Measurements from ENCODE around the gene NIPA2. TPM values are rescaled to one million over a fixed set of nuclear protein-coding genes. Genes with fewer than 3 reads are reported as not detected.
A peak's percentile ranks its signal among the peaks of the same experiment; 100 is the strongest.

Gene NIPA2
- total RNA-seq, 2 experiments from 2014 or later = 96.1 to 112 TPM

DNA sequence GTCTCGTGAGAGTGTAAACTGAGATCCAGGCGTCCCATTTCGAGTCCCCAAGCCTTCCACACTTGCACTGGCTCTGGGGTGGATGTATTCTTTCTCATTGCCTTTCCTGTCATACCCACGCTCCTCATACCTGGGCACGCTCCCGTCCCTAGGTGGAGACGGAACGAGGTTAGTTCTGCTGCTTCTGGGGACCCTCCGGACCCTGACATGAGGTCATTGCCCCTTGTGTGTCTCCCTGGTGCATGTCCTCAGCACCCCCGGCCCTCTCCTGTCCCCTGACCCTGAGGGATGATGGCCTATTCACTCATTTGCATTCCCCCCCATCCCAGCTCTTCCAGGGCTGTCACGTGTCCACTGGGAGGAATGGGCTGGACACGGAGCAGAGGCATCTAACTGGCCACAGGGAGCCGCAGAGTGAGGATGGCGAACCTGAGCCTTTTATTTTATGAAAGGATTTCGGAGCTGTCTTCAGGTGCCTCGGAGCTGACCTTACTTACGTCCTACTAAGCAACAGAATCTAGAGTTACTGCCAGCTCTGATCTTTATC is 43.8 kb upstream of the NIPA2 start:
- H3K36me3 ChIP-seq (ENCODE audit: insufficient read depth, low read length) = peaks cover 57% of the 10 kb centered on the region
- peak overlapping the region; percentile 97 for H3K27ac ChIP-seq (ENCODE audit: low read depth, low read length, poor library complexity, severe bottlenecking)
- POLR2A ChIA-PET = interaction anchor here (1.3 to 4.7 kb wide), 2 partner anchors 9 to 45 kb away, joined by 4 to 25 read pairs; no protein-coding TSS in a partner anchor
- CTCF ChIA-PET (ENCODE audit: unreplicated experiment) = no interaction called here
- TF ChIP-seq EZH2phosphoT487 (IDR thresholded peaks at IDR 0.05; ENCODE audit: borderline replicate concordance, low read depth, low read length) = no peak
- TF ChIP-seq, protein P1, sequence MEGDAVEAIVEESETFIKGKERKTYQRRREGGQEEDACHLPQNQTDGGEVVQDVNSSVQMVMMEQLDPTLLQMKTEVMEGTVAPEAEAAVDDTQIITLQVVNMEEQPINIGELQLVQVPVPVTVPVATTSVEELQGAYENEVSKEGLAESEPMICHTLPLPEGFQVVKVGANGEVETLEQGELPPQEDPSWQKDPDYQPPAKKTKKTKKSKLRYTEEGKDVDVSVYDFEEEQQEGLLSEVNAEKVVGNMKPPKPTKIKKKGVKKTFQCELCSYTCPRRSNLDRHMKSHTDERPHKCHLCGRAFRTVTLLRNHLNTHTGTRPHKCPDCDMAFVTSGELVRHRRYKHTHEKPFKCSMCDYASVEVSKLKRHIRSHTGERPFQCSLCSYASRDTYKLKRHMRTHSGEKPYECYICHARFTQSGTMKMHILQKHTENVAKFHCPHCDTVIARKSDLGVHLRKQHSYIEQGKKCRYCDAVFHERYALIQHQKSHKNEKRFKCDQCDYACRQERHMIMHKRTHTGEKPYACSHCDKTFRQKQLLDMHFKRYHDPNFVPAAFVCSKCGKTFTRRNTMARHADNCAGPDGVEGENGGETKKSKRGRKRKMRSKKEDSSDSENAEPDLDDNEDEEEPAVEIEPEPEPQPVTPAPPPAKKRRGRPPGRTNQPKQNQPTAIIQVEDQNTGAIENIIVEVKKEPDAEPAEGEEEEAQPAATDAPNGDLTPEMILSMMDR (conservative IDR thresholded peaks at IDR 0.05; ENCODE audit: low read length) = no peak
- no peaks in the 10 kb centered on the region for H3K9me2 ChIP-seq (ENCODE audit: insufficient read depth, low read length)
- H2AFZ ChIP-seq (ENCODE audit: low read length) = no peak overlapping the region
- H3K9me3 ChIP-seq (ENCODE audit: low read length) = peaks cover 1% of the 10 kb centered on the region; the same call in 1 of the 2 replicates
- H4K20me1 ChIP-seq (ENCODE audit: insufficient read depth, low read length) = no peaks in the 10 kb centered on the region
- H3K4me3 ChIP-seq (ENCODE audit: low read depth, low read length, poor library complexity, severe bottlenecking) = no peak overlapping the region
- DNase-seq (ENCODE audit: low spot score) = no peak
- peaks cover 89% of the 10 kb centered on the region for H3K4me1 ChIP-seq (ENCODE audit: insufficient read depth, low read length, poor library complexity, severe bottlenecking)
- intact Hi-C loops (cut with micrococcal nuclease; ENCODE audit: unreplicated experiment) = loop anchor here (10.0 kb wide), 1 partner anchor 540 kb away; no protein-coding TSS in a partner anchor
- no TSS peak for BruUV-seq (replicated peaks)
- peaks cover 93% of the 10 kb centered on the region for H3K79me2 ChIP-seq (ENCODE audit: insufficient read depth, low read depth, low read length)
- H3K4me2 ChIP-seq (ENCODE audit: low read length) = peak overlapping the region; percentile 78

DNA sequence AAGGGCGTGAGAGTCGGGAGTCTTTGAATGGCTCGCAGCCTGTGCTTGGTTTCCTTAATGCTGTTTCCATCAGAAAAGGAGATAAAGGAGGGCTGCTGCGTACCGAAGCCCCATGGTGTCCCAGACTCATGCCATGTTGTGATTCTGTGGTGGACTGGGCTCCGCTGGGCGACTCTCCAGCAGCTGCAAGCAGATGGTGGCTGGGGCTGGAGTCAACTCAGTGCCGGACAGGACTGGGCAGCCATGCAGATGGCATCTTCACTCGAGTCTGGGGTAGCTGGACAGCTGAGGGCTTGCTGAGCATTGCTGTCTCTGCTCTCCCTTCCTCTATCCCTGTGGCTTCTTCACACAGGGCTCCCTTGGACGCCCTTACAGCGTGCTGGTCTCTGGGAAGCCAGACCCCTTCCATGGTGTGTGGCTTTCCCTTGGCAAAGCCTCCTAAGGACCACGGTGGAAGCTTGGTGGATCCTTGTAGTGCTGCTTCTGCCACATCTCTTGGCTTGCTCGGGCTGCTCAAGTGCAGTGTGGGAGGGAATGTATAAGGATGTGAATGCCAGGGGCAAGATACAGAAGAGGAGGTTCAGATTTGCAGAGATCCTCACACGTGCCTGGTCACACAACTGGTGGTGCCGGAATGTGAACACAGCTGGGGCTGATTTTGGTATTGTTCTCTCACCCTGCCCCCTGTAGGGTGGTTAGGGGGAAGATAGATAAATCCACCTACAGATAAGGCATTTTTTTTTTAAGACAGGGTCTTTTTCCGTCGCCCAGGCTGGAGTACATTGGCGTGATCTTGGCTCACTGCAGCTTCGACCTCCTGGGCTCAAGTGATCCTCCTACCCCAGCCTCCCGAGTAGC is 43.0 kb upstream of the NIPA2 start:
- H3K9me2 ChIP-seq (ENCODE audit: insufficient read depth, low read length) = no peaks in the 10 kb centered on the region
- H3K27ac ChIP-seq (ENCODE audit: low read depth, low read length, poor library complexity, severe bottlenecking) = peak overlapping the region; percentile 97
- peak overlapping the region; percentile 56 for H3K4me3 ChIP-seq (ENCODE audit: low read depth, low read length, poor library complexity, severe bottlenecking)
- peak overlapping the region; percentile 78 for H3K4me2 ChIP-seq (ENCODE audit: low read length)
- CTCF ChIA-PET (ENCODE audit: unreplicated experiment) = no interaction called here
- H3K4me1 ChIP-seq (ENCODE audit: insufficient read depth, low read length, poor library complexity, severe bottlenecking) = peaks cover 89% of the 10 kb centered on the region
- H4K20me1 ChIP-seq (ENCODE audit: insufficient read depth, low read length) = no peaks in the 10 kb centered on the region
- H2AFZ ChIP-seq (ENCODE audit: low read length) = no peak overlapping the region
- intact Hi-C loops (cut with micrococcal nuclease; ENCODE audit: unreplicated experiment) = loop anchor here (10.0 kb wide), 1 partner anchor 541 kb away; no protein-coding TSS in a partner anchor
- H3K79me2 ChIP-seq (ENCODE audit: insufficient read depth, low read depth, low read length) = peaks cover 93% of the 10 kb centered on the region
- BruUV-seq (replicated peaks) = no TSS peak
- no peaks in the 10 kb centered on the region for H3K9me3 ChIP-seq (ENCODE audit: low read length)
- H3K36me3 ChIP-seq (ENCODE audit: insufficient read depth, low read length) = peaks cover 55% of the 10 kb centered on the region
- TF ChIP-seq, protein P1 (conservative IDR thresholded peaks at IDR 0.05; ENCODE audit: low read length) = peak; percentile 52
- no peak for TF ChIP-seq EZH2phosphoT487 (IDR thresholded peaks at IDR 0.05; ENCODE audit: borderline replicate concordance, low read depth, low read length)
- DNase-seq (ENCODE audit: low spot score) = peak; percentile 65
- POLR2A ChIA-PET = interaction anchor here (0.7 to 4.7 kb wide), 4 partner anchors 8 to 44 kb away, joined by 3 to 25 read pairs (median 8); partner anchors contain the start of gene NIPA1

Measured in OCI-LY7 (cell line).